HuH-7 (cell line): Measurements from ENCODE around the gene ARL6IP1.

Experiments
- DNase-seq: peaks from one replicate; pipeline ENCODE4 v3.0.0; 2011; ENCODE audit warnings: low spot score

The ARL6IP1 gene

GRCh38 chr16:18801145-18801972 is at the start of gene ARL6IP1:
Gene ARL6IP1, minus strand, starts transcription at chr16:18801549. Its CDS starts 83 bp downstream, at chr16:18801466.
- peak; percentile 96 for DNase-seq

- no peak for DNase-seq
These were observed 45.1 kb upstream of the ARL6IP1 start for GRCh38 chr16:18846416-18846815.

GRCh38 chr16:18842565-18842964 is 41.2 kb upstream of the ARL6IP1 start:
- DNase-seq = no peak

- DNase-seq = no peak
These were observed 40.6 kb upstream of the ARL6IP1 start for GRCh38 chr16:18841833-18842525.

- DNase-seq = peak; percentile 44
These were observed 38.2 kb upstream of the ARL6IP1 start for GRCh38 chr16:18839555-18839954.

- no peak for DNase-seq
These were observed 35.4 kb upstream of the ARL6IP1 start for GRCh38 chr16:18836702-18837101.

GRCh38 chr16:18834864-18835263 is 33.5 kb upstream of the ARL6IP1 start:
- no peak for DNase-seq

- DNase-seq = no peak
These were observed 32.6 kb upstream of the ARL6IP1 start for GRCh38 chr16:18833707-18834505.

- DNase-seq = no peak
These were observed 31.3 kb upstream of the ARL6IP1 start for GRCh38 chr16:18832613-18833012.

GRCh38 chr16:18832006-18832405 is 30.7 kb upstream of the ARL6IP1 start:
- no peak for DNase-seq

- no peak for DNase-seq
These were observed 27.9 kb upstream of the ARL6IP1 start for GRCh38 chr16:18829251-18829650.

GRCh38 chr16:18827890-18828289 is 26.5 kb upstream of the ARL6IP1 start:
- DNase-seq = no peak

GRCh38 chr16:18816286-18816685 is 14.9 kb upstream of the ARL6IP1 start:
- no peak for DNase-seq

- DNase-seq = no peak
These were observed 10.6 kb upstream of the ARL6IP1 start for GRCh38 chr16:18811925-18812324.

- DNase-seq = no peak
These were observed 7.8 kb upstream of the ARL6IP1 start for GRCh38 chr16:18809165-18809564.

- no peak for DNase-seq
These were observed 4.0 kb upstream of the ARL6IP1 start for GRCh38 chr16:18805257-18805773.

- DNase-seq = no peak
These were observed 3.2 kb upstream of the ARL6IP1 start for GRCh38 chr16:18804540-18804939.

- DNase-seq = no peak
These were observed 2.5 kb upstream of the ARL6IP1 start for GRCh38 chr16:18803569-18804462.

GRCh38 chr16:18802767-18803343 is 1.5 kb upstream of the ARL6IP1 start:
- DNase-seq = no peak

GRCh38 chr16:18800775-18801144 is 589 bp downstream of the ARL6IP1 start:
- no peak for DNase-seq

- no peak for DNase-seq
These were observed 1.1 kb downstream of the ARL6IP1 start for GRCh38 chr16:18800293-18800692.
